Measurements from ENCODE around the gene SLFN5. TPM values are rescaled to one million over a fixed set of nuclear protein-coding genes. Genes with fewer than 3 reads are reported as not detected.
"Not testable (repeated sequence)": the region's sequence is repeated elsewhere in the genome, so short reads cannot be mapped to it uniquely, and the experiment has no call there.

SLFN5 gene
- total and polyA plus RNA-seq, 7 donors: 1.7 to 23.7 (median 14.5) TPM

GRCh38 chr17:35218915-35219314 lies 24.0 kb upstream of the SLFN5 start:
- Histone ChIP-seq H3K9me3 (no peaks in the 10 kb centered on the region), H3K27ac (no peak overlapping the region), H3K4me1 (no peaks in the 10 kb centered on the region), H3K4me3 (no peak overlapping the region), H3K36me3 (ENCODE audit: insufficient read depth in 1 of 2, low read depth in 1 of 2) (no peaks in the 10 kb centered on the region), H3K27me3 (ENCODE audit: insufficient read depth in 3 of 3, low read length in 2 of 3) (no peaks in the 10 kb centered on the region)
- 58 to 66% (median 61%) methylated on average over 2 of the region's 2 CpGs for WGBS, 3 donors
- intact Hi-C loops (cut with DNase I): loop anchor here in 1 of 2 donors (10.0 kb wide), 1 partner anchor 424 kb away; no protein-coding TSS in a partner anchor
- no peak for ATAC-seq
- TF ChIP-seq CTCF (IDR thresholded peaks at IDR 0.05): no peak
- no peak for DNase-seq

GRCh38 chr17:35222452-35222851 lies 20.4 kb upstream of the SLFN5 start:
- Histone ChIP-seq H3K36me3 (ENCODE audit: insufficient read depth in 1 of 2, low read depth in 1 of 2) (no peaks in the 10 kb centered on the region), H3K27ac (no peak overlapping the region), H3K4me1 (no peaks in the 10 kb centered on the region), H3K4me3 (no peak overlapping the region), H3K27me3 (ENCODE audit: insufficient read depth in 3 of 3, low read length in 2 of 3) (no peaks in the 10 kb centered on the region), H3K9me3 (no peaks in the 10 kb centered on the region)
- ATAC-seq (no peak), DNase-seq (no peak)
- intact Hi-C loops (cut with DNase I): no loop called here
- no peak for TF ChIP-seq CTCF (IDR thresholded peaks at IDR 0.05)
- 93 to 98% (median 95%) methylated on average over 2 of the region's 2 CpGs for WGBS, 3 donors

- no peak overlapping the region for H3K4me3 ChIP-seq
- no peak overlapping the region for H3K27ac ChIP-seq
- WGBS, 3 donors: 8 to 23% (median 10%) methylated on average over 1 of the region's 1 CpG
- intact Hi-C loops (cut with DNase I): no loop called here
- H3K9me3 ChIP-seq: no peaks in the 10 kb centered on the region
- no peaks in the 10 kb centered on the region for H3K27me3 ChIP-seq (ENCODE audit: insufficient read depth in 3 of 3, low read length in 2 of 3)
- DNase-seq (no peak), ATAC-seq (no peak)
- no peak for TF ChIP-seq CTCF (IDR thresholded peaks at IDR 0.05)
- no peaks in the 10 kb centered on the region for H3K36me3 ChIP-seq (ENCODE audit: insufficient read depth in 1 of 2, low read depth in 1 of 2)
- no peaks in the 10 kb centered on the region for H3K4me1 ChIP-seq
Observed at GRCh38 chr17:35224436-35224835, 18.4 kb upstream of the SLFN5 start.

GRCh38 chr17:35227546-35227945 lies 15.3 kb upstream of the SLFN5 start:
- intact Hi-C loops (cut with DNase I): no loop called here
- DNase-seq (no peak), ATAC-seq (no peak)
- Histone ChIP-seq H3K4me1 (no peaks in the 10 kb centered on the region), H3K4me3 (no peak overlapping the region), H3K36me3 (ENCODE audit: insufficient read depth in 1 of 2, low read depth in 1 of 2) (no peaks in the 10 kb centered on the region), H3K9me3 (no peaks in the 10 kb centered on the region), H3K27ac (no peak overlapping the region), H3K27me3 (ENCODE audit: insufficient read depth in 3 of 3, low read length in 2 of 3) (no peaks in the 10 kb centered on the region)
- 86 to 95% (median 91%) methylated on average over 2 of the region's 2 CpGs for WGBS, 3 donors
- no peak for TF ChIP-seq CTCF (IDR thresholded peaks at IDR 0.05)

- intact Hi-C loops (cut with DNase I): no loop called here
Observed at GRCh38 chr17:35229638-35230037, 13.2 kb upstream of the SLFN5 start.

GRCh38 chr17:35234315-35234714 lies 8.6 kb upstream of the SLFN5 start:
- H3K4me3 ChIP-seq; H3K9me3 ChIP-seq; H3K27ac ChIP-seq; H3K36me3 ChIP-seq (ENCODE audit: insufficient read depth in 1 of 2, low read depth in 1 of 2); intact Hi-C loops (cut with DNase I); DNase-seq; H3K27me3 ChIP-seq (ENCODE audit: insufficient read depth in 3 of 3, low read length in 2 of 3); ATAC-seq; H3K4me1 ChIP-seq: not testable (repeated sequence)
- WGBS, 3 donors: 79 to 87% (median 84%) methylated on average over 4 of the region's 4 CpGs

More at GRCh38 chr17:35229638-35230037, 13.2 kb upstream of the SLFN5 start:
- DNase-seq: no peak
- Histone ChIP-seq H3K27ac (no peak overlapping the region), H3K4me1 (no peaks in the 10 kb centered on the region), H3K9me3 (no peaks in the 10 kb centered on the region), H3K4me3 (no peak overlapping the region), H3K36me3 (ENCODE audit: insufficient read depth in 1 of 2, low read depth in 1 of 2) (no peaks in the 10 kb centered on the region), H3K27me3 (ENCODE audit: insufficient read depth in 3 of 3, low read length in 2 of 3) (no peaks in the 10 kb centered on the region)
- no peak for TF ChIP-seq CTCF (IDR thresholded peaks at IDR 0.05)
- no peak for ATAC-seq
- WGBS, 3 donors: 65 to 77% (median 73%) methylated on average over 1 of the region's 1 CpG
